HL-60 (cell line): ENCODE measurements around the gene TENM3.

Experiments
- DNase-seq, 2 experiments: peaks; one replicate each; pipeline ENCODE4 v3.0.0-alpha.2; 2010 to 2020; ENCODE audit warnings: low read depth in 1 of 2, low spot score in 1 of 2
- H3K27ac ChIP-seq: fragments of 250-450 bp; sonication (Bioruptor Pico); replicated peaks from 2 replicates; pipeline ENCODE4 v1.5.1; 2020; ENCODE audit warnings: mild to moderate bottlenecking, moderate library complexity
- H3K27me3 ChIP-seq: fragments of 250-450 bp; sonication (Bioruptor Pico); 2 replicates; pipeline ENCODE4 v1.5.1; 2021; ENCODE audit warnings: mild to moderate bottlenecking, moderate library complexity; ENCODE audit not compliant: insufficient read depth, poor library complexity, severe bottlenecking
- H3K4me3 ChIP-seq: replicated peaks from 2 replicates; pipeline ENCODE4 v1.5.1; 2011; ENCODE audit warnings: mild to moderate bottlenecking, control low read depth, low read length; ENCODE audit not compliant: insufficient read depth
- CTCF ChIP-seq: IDR thresholded peaks from one replicate; pipeline ENCODE4 v1.5.1; 2011; ENCODE audit warnings: low read length, control low read depth, inconsistent platforms; ENCODE audit not compliant: insufficient read depth
- GABPA ChIP-seq: IDR thresholded peaks from 2 replicates; pipeline ENCODE4 v1.6.1; 2012; ENCODE audit warnings: low read depth
- POLR2AphosphoS5 ChIP-seq: IDR thresholded peaks from 2 replicates; pipeline ENCODE4 v1.6.1; 2012; ENCODE audit warnings: low read depth
- SPI1 ChIP-seq: IDR thresholded peaks from 2 replicates; pipeline ENCODE4 v1.6.1; 2012; ENCODE audit warnings: low read depth, mild to moderate bottlenecking, borderline replicate concordance
- TF ChIP-seq, protein P1 (sequence below): IDR thresholded peaks from 2 replicates; pipeline ENCODE4 v1.6.1; 2012; ENCODE audit warnings: low read depth; ENCODE audit not compliant: insufficient replicate concordance

Gene TENM3

GRCh38 chr4:182324282-182324681 is 81.1 kb downstream of the TENM3 start:
- H3K27me3 ChIP-seq: no peaks in the 10 kb centered on the region
- H3K27ac ChIP-seq: no peak overlapping the region
- TF ChIP-seq GABPA (no peak), CTCF (no peak), POLR2AphosphoS5 (no peak), SPI1 (no peak)
- TF ChIP-seq, protein P1, sequence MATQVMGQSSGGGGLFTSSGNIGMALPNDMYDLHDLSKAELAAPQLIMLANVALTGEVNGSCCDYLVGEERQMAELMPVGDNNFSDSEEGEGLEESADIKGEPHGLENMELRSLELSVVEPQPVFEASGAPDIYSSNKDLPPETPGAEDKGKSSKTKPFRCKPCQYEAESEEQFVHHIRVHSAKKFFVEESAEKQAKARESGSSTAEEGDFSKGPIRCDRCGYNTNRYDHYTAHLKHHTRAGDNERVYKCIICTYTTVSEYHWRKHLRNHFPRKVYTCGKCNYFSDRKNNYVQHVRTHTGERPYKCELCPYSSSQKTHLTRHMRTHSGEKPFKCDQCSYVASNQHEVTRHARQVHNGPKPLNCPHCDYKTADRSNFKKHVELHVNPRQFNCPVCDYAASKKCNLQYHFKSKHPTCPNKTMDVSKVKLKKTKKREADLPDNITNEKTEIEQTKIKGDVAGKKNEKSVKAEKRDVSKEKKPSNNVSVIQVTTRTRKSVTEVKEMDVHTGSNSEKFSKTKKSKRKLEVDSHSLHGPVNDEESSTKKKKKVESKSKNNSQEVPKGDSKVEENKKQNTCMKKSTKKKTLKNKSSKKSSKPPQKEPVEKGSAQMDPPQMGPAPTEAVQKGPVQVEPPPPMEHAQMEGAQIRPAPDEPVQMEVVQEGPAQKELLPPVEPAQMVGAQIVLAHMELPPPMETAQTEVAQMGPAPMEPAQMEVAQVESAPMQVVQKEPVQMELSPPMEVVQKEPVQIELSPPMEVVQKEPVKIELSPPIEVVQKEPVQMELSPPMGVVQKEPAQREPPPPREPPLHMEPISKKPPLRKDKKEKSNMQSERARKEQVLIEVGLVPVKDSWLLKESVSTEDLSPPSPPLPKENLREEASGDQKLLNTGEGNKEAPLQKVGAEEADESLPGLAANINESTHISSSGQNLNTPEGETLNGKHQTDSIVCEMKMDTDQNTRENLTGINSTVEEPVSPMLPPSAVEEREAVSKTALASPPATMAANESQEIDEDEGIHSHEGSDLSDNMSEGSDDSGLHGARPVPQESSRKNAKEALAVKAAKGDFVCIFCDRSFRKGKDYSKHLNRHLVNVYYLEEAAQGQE: no peak
- DNase-seq: no peak
- no peak overlapping the region for H3K4me3 ChIP-seq

DNA sequence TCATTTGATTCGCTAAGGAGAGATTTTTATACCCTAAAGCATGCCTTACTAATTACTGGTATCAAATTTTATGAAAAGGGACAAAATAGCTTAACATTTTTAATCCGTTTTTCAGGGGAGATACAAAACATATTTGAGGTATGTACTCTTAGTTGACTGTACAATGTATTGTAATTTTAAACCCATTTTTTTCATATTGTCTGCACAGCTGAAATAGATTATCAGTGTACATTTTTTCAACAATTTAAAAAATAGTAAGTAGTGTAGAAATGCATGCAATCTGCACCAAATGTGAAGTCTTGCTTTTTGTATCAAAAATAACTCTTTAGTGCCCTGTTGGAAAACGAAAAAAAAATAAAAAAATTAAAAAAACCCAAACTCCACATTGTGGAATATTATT is 82.2 kb downstream of the TENM3 start:
- no peak for DNase-seq
- H3K27ac ChIP-seq: no peak overlapping the region
- H3K4me3 ChIP-seq: no peak overlapping the region
- H3K27me3 ChIP-seq: no peaks in the 10 kb centered on the region
- no peak for TF ChIP-seq CTCF
- no peak for TF ChIP-seq GABPA
- TF ChIP-seq SPI1: no peak
- TF ChIP-seq, protein P1: no peak
- TF ChIP-seq POLR2AphosphoS5: no peak

- H3K4me3 ChIP-seq: no peak overlapping the region
- DNase-seq: no peak
- H3K27me3 ChIP-seq: no peaks in the 10 kb centered on the region
- TF ChIP-seq POLR2AphosphoS5: no peak
- no peak for TF ChIP-seq GABPA
- TF ChIP-seq SPI1: no peak
- TF ChIP-seq CTCF: no peak
- TF ChIP-seq, protein P1: no peak
- H3K27ac ChIP-seq: no peak overlapping the region
Measured at GRCh38 chr4:182325848-182326255, 82.7 kb downstream of the TENM3 start.
